ENCODE data around the gene MITF.

The MITF gene

GRCh38 chr3:69762768-69763229 is 23.5 kb downstream of the MITF start:
- Histone ChIP-seq H3K79me2 (ENCODE audit: control insufficient read depth, low read length) (no peaks in the 10 kb centered on the region), H4K20me1 (ENCODE audit: control insufficient read depth, insufficient read depth, low read depth, low read length) (no peaks in the 10 kb centered on the region), H3K4me3 (ENCODE audit: low read length) (no peak overlapping the region), H3K27ac (ENCODE audit: low read depth, low read length) (no peak overlapping the region), H3K27me3 (ENCODE audit: control insufficient read depth, low read length) (no peaks in the 10 kb centered on the region; the same call in 1 of the 2 replicates), H3K4me2 (ENCODE audit: low read length) (no peak overlapping the region), H3K4me1 (ENCODE audit: control insufficient read depth, low read length) (no peaks in the 10 kb centered on the region), H3F3A (ENCODE audit: control insufficient read depth, insufficient read depth) (no peaks in the 10 kb centered on the region), H3K36me3 (ENCODE audit: control insufficient read depth, low read length) (no peaks in the 10 kb centered on the region), H3K9me2 (replicated peaks; ENCODE audit: control insufficient read depth, low read length) (no peaks in the 10 kb centered on the region), H3K9me3 (ENCODE audit: control insufficient read depth, insufficient read depth, low read length) (no peaks in the 10 kb centered on the region)
- no peak for TF ChIP-seq CTCF (IDR thresholded peaks at IDR 0.05; ENCODE audit: low read depth, low read length, poor library complexity, severe bottlenecking)
- TF ChIP-seq EZH2phosphoT487 (IDR thresholded peaks at IDR 0.05; ENCODE audit: borderline replicate concordance, low read length), result no peak

- Histone ChIP-seq H4K20me1 (ENCODE audit: control insufficient read depth, insufficient read depth, low read depth, low read length) (no peaks in the 10 kb centered on the region), H3K9me2 (replicated peaks; ENCODE audit: control insufficient read depth, low read length) (no peaks in the 10 kb centered on the region), H3K4me3 (ENCODE audit: low read length) (no peak overlapping the region), H3K36me3 (ENCODE audit: control insufficient read depth, low read length) (no peaks in the 10 kb centered on the region), H3K4me1 (ENCODE audit: control insufficient read depth, low read length) (no peaks in the 10 kb centered on the region), H3K4me2 (ENCODE audit: low read length) (no peak overlapping the region), H3K27ac (ENCODE audit: low read depth, low read length) (no peak overlapping the region), H3K9me3 (ENCODE audit: control insufficient read depth, insufficient read depth, low read length) (no peaks in the 10 kb centered on the region), H3K27me3 (ENCODE audit: control insufficient read depth, low read length) (no peaks in the 10 kb centered on the region; the same call in 1 of the 2 replicates), H3F3A (ENCODE audit: control insufficient read depth, insufficient read depth) (no peaks in the 10 kb centered on the region), H3K79me2 (ENCODE audit: control insufficient read depth, low read length) (no peaks in the 10 kb centered on the region)
- no peak for TF ChIP-seq CTCF (IDR thresholded peaks at IDR 0.05; ENCODE audit: low read depth, low read length, poor library complexity, severe bottlenecking)
- TF ChIP-seq EZH2phosphoT487 (IDR thresholded peaks at IDR 0.05; ENCODE audit: borderline replicate concordance, low read length), result no peak
Observed at GRCh38 chr3:69763458-69763857, 24.2 kb downstream of the MITF start.

- Histone ChIP-seq H4K20me1 (ENCODE audit: control insufficient read depth, insufficient read depth, low read depth, low read length) (no peaks in the 10 kb centered on the region), H3K27me3 (ENCODE audit: control insufficient read depth, low read length) (no peaks in the 10 kb centered on the region; the same call in 1 of the 2 replicates), H3K4me3 (ENCODE audit: low read length) (no peak overlapping the region), H3K79me2 (ENCODE audit: control insufficient read depth, low read length) (no peaks in the 10 kb centered on the region), H3K27ac (ENCODE audit: low read depth, low read length) (no peak overlapping the region), H3K9me3 (ENCODE audit: control insufficient read depth, insufficient read depth, low read length) (no peaks in the 10 kb centered on the region), H3F3A (ENCODE audit: control insufficient read depth, insufficient read depth) (no peaks in the 10 kb centered on the region), H3K36me3 (ENCODE audit: control insufficient read depth, low read length) (no peaks in the 10 kb centered on the region), H3K4me2 (ENCODE audit: low read length) (no peak overlapping the region), H3K9me2 (replicated peaks; ENCODE audit: control insufficient read depth, low read length) (no peaks in the 10 kb centered on the region), H3K4me1 (ENCODE audit: control insufficient read depth, low read length) (no peaks in the 10 kb centered on the region)
- no peak for TF ChIP-seq CTCF (IDR thresholded peaks at IDR 0.05; ENCODE audit: low read depth, low read length, poor library complexity, severe bottlenecking)
- TF ChIP-seq EZH2phosphoT487 (IDR thresholded peaks at IDR 0.05; ENCODE audit: borderline replicate concordance, low read length), result no peak
Observed at GRCh38 chr3:69764121-69764741, 25.0 kb downstream of the MITF start.
